AG04450 (cell line): ENCODE data around the gene PNMA8C. TPM values are rescaled to one million over a fixed set of nuclear protein-coding genes. Genes with fewer than 3 reads are reported as not detected.

ENCODE experiments used
- CTCF ChIA-PET: fragments of 300-600, 350-600 bp; formaldehyde crosslinking; extraction: SDS; loops from one replicate; lab custom pipeline; 2022; ENCODE audit warnings: antibody characterized with exemption, inconsistent platforms; lab: Charles Lee
- POLR2A ChIA-PET: fragments of 350-600 bp; formaldehyde crosslinking; extraction: SDS; loops from one replicate; lab custom pipeline; 2021; ENCODE audit warnings: antibody characterized with exemption, inconsistent platforms; lab: Yijun Ruan, JAX
- DNase-seq: peaks from one replicate; pipeline ENCODE4 v3.0.0-alpha.2; 2011; ENCODE audit warnings: low read depth, low spot score
- H3K27ac ChIP-seq: one replicate; pipeline ENCODE4 v1.5.1; 2012; ENCODE audit warnings: low read depth, low read length, control low read depth
- H3K27me3 ChIP-seq: one replicate; pipeline ENCODE4 v1.6.0; 2012; ENCODE audit warnings: low read length; ENCODE audit not compliant: control insufficient read depth, insufficient read depth
- H3K4me3 ChIP-seq: 2 replicates; pipeline ENCODE4 v1.5.1; 2011; ENCODE audit warnings: mild to moderate bottlenecking, low read depth, low read length, control low read depth
- H3K9me3 ChIP-seq: 2 replicates; pipeline ENCODE4 v1.5.1; 2012; ENCODE audit warnings: low read length; ENCODE audit not compliant: control insufficient read depth, insufficient read depth
- polyA plus RNA-seq: library from polyadenylated mRNA; depleted of rRNA; stranded (reverse); fragments of >200 nt; gene quantifications from 2 replicates; pipeline ENCODE4 v1.2.3, GENCODE V29; 2011
- TF ChIP-seq, protein P1 (sequence below): IDR thresholded peaks from 2 replicates; pipeline ENCODE4 v1.5.1; 2011; ENCODE audit warnings: low read depth, low read length, control low read depth, inconsistent platforms

PNMA8C gene
- polyA plus RNA-seq, 1 experiment: 0.21 TPM

DNA sequence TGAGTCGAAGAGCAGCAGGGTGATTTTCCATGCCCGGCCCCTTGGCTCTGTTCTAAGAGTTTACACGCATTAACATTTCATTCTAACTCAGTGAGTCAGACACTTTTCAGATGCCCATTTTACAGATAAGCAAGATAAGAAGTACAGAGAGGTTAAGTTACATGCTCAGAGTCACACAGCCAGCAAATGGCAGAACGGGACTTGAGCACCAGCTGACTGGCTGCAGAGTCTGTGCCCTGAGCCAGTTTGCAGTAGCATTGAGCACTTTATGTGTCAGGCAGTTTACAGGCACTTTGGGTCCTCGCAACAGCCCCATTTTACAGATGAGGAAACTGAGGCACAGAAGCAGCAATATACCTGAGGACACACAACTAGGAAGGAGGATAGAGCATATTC is 34.3 kb downstream of the PNMA8C start:
- CTCF ChIA-PET: interaction anchor here (0.8 to 3.9 kb wide), 18 partner anchors 8 to 150 kb away, joined by 3 to 103 read pairs (median 14); no protein-coding TSS in a partner anchor
- no peak for DNase-seq

DNA sequence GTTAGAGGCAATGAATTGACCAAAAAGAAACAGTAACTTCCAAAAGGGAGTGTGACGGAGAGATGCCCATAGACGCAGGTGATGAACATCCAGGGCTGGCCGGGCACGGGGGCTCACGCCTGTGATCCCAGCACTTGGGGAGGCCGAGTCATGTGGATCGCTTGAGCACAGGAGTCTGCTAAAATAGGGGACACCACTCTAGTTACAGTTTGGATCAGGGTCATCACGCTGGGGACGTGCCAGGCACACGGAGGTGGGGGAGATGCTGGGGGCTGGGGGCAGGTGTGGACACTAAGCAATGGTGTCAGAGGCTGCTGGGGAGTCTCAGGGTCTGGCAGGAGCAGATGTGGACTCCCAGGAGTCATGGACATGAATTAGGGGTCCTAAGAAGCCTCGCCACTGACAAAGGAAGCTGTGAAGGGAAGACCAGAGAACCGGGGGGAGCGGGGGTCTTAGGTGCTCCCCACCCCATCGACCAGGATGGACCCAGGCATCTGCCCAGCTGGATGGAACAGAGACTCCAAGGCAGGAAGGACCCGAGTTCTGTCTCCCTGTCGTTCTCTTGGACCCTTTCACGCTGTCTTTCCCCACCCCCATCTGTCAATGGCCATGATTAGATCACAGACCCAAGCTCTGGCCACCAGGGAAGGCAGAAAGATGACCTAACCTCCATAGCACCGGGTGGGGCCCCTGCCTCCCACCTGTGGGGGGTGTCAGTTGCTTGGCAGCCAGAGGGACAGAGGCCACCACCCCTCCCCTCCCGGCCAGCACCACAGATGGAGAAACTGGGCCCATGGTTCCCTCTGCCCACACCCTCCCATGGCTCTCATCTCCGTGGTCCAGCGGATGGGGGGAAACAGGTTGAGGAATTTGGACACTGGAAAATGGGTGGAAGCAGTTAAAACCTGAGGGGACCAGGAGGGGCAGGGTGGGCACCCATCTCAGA is 35.0 kb downstream of the PNMA8C start:
- no peak for DNase-seq
- Histone ChIP-seq H3K4me3 (no peak overlapping the region), H3K9me3 (peaks cover 19% of the 10 kb centered on the region), H3K27ac (no peak overlapping the region), H3K27me3 (no peaks in the 10 kb centered on the region)
- ChIA-PET CTCF (interaction anchor here (2.3 to 3.9 kb wide), 6 partner anchors 7 to 149 kb away, joined by 13 to 103 read pairs (median 22); no protein-coding TSS in a partner anchor), POLR2A (no interaction called here)
- TF ChIP-seq, protein P1, sequence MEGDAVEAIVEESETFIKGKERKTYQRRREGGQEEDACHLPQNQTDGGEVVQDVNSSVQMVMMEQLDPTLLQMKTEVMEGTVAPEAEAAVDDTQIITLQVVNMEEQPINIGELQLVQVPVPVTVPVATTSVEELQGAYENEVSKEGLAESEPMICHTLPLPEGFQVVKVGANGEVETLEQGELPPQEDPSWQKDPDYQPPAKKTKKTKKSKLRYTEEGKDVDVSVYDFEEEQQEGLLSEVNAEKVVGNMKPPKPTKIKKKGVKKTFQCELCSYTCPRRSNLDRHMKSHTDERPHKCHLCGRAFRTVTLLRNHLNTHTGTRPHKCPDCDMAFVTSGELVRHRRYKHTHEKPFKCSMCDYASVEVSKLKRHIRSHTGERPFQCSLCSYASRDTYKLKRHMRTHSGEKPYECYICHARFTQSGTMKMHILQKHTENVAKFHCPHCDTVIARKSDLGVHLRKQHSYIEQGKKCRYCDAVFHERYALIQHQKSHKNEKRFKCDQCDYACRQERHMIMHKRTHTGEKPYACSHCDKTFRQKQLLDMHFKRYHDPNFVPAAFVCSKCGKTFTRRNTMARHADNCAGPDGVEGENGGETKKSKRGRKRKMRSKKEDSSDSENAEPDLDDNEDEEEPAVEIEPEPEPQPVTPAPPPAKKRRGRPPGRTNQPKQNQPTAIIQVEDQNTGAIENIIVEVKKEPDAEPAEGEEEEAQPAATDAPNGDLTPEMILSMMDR: no peak

More for the DNA sequence above, 34.3 kb downstream of the PNMA8C start:
- Histone ChIP-seq H3K4me3 (no peak overlapping the region), H3K9me3 (peaks cover 13% of the 10 kb centered on the region), H3K27ac (no peak overlapping the region), H3K27me3 (no peaks in the 10 kb centered on the region)
- TF ChIP-seq, protein P1: no peak
- POLR2A ChIA-PET: no interaction called here

DNA sequence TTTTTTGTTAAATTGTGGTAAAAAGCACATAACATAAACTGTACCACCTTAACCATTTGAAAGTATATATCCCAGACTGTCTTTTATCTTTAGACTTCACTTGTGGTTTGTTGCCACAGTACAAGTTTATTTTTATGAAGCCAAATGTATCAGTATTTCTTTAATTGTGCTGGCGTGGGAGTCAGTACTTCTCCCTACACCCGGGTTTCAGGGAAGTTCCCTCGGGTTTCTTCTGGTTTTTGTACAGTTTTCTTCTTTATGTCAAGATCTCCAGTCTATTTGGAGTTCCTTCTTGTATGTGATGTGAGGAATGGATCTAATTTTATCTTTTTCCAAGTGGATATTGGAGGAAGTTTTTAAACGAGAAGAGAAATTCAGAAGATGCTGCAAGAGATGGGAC is 35.9 kb downstream of the PNMA8C start:
- DNase-seq: no peak
- POLR2A ChIA-PET: interaction anchor here (0.6 kb wide), 1 partner anchor 397 kb away, joined by 4 read pairs; no protein-coding TSS in a partner anchor
- H3K9me3 ChIP-seq: peaks cover 27% of the 10 kb centered on the region
- no peaks in the 10 kb centered on the region for H3K27me3 ChIP-seq
- H3K4me3 ChIP-seq: no peak overlapping the region; the same call in 1 of the 2 replicates
- H3K27ac ChIP-seq: peak overlapping the region; percentile 78
- CTCF ChIA-PET: no interaction called here
- TF ChIP-seq, protein P1: no peak

DNA sequence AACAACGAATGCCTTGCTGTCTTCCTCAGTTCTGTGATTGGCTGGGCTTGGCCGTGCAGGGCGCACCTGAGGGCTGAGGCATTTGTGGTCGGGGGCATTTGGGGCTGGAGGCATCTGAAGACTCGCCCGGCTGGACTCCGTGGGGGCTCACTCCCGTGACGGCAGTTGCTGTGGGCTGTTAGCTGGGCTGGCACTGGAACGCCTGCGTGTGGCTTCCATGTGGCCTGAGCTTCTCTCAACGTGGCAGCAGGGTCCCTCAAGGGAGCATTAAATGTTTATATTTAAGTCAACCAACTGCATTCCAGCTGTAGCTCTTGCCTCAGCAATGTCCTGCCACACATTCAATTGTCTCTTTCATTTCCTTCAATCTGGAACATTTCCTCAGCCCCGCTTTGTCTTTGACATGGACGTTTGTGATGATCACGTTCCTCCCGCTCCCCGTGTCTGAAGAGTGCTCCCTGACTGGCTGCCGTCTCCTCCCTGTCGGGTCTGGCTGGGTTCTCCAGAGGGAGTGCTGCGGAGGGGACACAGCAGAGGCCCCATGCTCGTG is 36.4 kb downstream of the PNMA8C start:
- TF ChIP-seq, protein P1: no peak
- no peaks in the 10 kb centered on the region for H3K27me3 ChIP-seq
- peaks cover 27% of the 10 kb centered on the region for H3K9me3 ChIP-seq
- H3K4me3 ChIP-seq: peak overlapping the region; percentile 22; the same call in 1 of the 2 replicates
- POLR2A ChIA-PET: interaction anchor here (0.6 kb wide), 1 partner anchor 396 kb away, joined by 4 read pairs; no protein-coding TSS in a partner anchor
- H3K27ac ChIP-seq: peak overlapping the region; percentile 78
- DNase-seq: no peak
- CTCF ChIA-PET: interaction anchor here (0.7 to 1.1 kb wide), 3 partner anchors 11 to 151 kb away, joined by 3 read pairs; no protein-coding TSS in a partner anchor
